ENCODE data around the gene HOXD11.

Gene HOXD11

GRCh38 chr2:176088048-176088936, 18.8 kb upstream of the HOXD11 start:
- TF ChIP-seq, protein P1, sequence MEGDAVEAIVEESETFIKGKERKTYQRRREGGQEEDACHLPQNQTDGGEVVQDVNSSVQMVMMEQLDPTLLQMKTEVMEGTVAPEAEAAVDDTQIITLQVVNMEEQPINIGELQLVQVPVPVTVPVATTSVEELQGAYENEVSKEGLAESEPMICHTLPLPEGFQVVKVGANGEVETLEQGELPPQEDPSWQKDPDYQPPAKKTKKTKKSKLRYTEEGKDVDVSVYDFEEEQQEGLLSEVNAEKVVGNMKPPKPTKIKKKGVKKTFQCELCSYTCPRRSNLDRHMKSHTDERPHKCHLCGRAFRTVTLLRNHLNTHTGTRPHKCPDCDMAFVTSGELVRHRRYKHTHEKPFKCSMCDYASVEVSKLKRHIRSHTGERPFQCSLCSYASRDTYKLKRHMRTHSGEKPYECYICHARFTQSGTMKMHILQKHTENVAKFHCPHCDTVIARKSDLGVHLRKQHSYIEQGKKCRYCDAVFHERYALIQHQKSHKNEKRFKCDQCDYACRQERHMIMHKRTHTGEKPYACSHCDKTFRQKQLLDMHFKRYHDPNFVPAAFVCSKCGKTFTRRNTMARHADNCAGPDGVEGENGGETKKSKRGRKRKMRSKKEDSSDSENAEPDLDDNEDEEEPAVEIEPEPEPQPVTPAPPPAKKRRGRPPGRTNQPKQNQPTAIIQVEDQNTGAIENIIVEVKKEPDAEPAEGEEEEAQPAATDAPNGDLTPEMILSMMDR (IDR thresholded peaks at IDR 0.05; ENCODE audit: extremely low read depth, missing control alignments): peak; percentile 37

DNA sequence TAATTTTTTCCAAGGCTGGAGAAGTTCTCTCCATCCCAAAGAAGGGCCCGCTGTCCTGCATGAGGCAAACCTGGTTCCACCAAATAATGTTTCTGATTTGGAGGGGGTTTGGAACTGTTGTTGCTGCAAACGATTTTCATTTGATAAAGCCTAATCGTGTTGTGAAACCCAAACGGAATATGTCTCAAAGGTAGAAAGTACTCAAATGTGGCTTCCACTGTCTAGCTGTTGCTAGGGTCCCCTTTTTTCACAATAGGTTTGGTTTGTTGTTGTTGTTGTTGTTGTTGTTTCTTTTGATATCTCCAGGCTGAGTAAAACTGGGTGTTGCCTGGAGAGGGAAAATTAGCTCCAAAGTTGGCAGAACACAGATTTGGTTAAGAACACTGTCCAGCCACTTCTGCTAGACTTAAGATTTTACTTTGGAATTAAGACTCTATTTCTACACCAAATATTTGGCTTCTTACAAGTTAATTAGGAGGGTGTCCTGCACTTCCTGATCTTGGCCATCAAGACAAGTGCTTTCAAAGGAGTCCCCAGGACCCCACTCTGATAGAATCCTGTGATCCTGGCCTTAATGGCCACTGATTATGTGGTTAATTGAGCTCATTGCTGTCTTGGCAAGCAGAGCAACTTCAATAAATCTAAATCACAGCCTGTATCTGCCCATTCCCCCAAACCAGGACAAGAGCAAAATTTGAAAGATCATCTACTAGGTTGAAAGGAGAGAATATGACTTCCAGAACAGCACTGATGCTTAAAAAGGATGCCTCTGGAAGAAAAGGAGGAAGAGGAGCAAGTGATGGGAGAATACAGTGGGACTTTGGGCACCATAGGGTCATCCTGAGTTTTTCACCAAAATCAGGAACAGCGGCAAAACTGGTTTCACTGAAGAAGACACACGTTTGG, 17.9 kb upstream of the HOXD11 start:
- no peak for DNase-seq (ENCODE audit: low spot score)
- TF ChIP-seq, protein P1 (IDR thresholded peaks at IDR 0.05; ENCODE audit: extremely low read depth, missing control alignments): no peak

More at GRCh38 chr2:176088048-176088936, 18.8 kb upstream of the HOXD11 start:
- no peak for DNase-seq (ENCODE audit: low spot score)

GRCh38 chr2:176089843-176090395, 17.2 kb upstream of the HOXD11 start:
- no peak for DNase-seq (ENCODE audit: low spot score)
- TF ChIP-seq, protein P1 (IDR thresholded peaks at IDR 0.05; ENCODE audit: extremely low read depth, missing control alignments): no peak

GRCh38 chr2:176090862-176091261, 16.2 kb upstream of the HOXD11 start:
- TF ChIP-seq, protein P1 (IDR thresholded peaks at IDR 0.05; ENCODE audit: extremely low read depth, missing control alignments): no peak
- DNase-seq (ENCODE audit: low spot score): no peak

DNA sequence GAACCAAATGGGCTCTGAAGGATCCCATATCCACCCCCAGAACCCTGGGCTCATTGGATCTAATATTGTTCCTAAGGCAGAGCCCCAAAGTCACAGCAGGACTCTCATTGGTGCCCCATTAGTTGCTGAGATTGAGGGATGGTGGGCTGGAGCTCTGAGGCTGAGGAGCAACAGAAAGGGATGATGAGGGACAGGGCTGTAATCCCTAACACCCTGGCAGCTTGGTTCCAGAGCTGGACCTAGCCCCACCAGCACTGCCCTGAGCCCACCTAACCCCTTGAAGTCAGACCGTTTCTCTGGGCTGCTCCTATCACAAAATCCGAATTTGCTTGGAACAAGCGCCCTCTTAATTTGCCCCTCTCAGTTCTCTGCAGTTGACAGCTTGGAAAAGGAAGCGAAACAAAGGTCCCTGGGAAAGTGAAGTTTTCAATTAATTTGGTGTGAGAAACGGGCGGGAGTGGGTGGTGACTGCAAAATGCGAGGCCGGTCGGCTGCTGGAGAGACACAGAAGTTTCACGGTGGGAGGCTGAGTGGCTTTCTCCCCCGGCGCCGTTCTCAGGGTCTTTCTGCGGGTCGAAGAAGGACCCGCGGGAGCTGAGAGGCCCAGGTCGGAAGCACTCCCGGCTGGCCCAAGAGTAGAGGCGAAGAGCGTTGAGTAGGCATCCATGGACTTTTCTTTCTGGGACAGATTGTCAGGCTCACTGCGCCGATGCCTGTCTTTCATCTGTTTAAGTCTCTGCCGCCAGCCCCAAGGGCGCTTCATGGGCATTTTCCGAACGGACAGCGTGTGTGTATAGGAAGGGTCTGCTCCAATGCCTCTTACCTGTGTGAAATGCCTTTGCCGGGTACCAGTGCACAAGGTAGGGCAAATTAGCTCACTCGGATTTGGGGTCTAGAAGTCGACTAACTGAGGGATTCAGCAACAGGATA, 15.5 kb upstream of the HOXD11 start:
- TF ChIP-seq, protein P1 (IDR thresholded peaks at IDR 0.05; ENCODE audit: extremely low read depth, missing control alignments): no peak
- DNase-seq (ENCODE audit: low spot score): no peak

GRCh38 chr2:176092270-176093144, 14.6 kb upstream of the HOXD11 start, which contains the start of gene HOXD13:
HOXD13 (plus strand) TSS chr2:176092721; CDS start chr2:176092891, 170 bp downstream.
- TF ChIP-seq, protein P1 (IDR thresholded peaks at IDR 0.05; ENCODE audit: extremely low read depth, missing control alignments): no peak
- DNase-seq (ENCODE audit: low spot score): no peak

All from GM20000 (cell line).